Peyer's patch (tissue), 4 donors: ENCODE measurements around the gene ZNF236.

Experiments
- CTCF ChIP-seq, 6 experiments: fragments of 450-650 bp in 4 of 6; fragments of 200-600 bp in 2 of 6; sonication (generic) in 1 of 6; IDR thresholded peaks; one replicate each; pipeline ENCODE4 v1.5.1; 2017 to 2019; ENCODE audit warnings: antibody characterized with exemption in 6 of 6, mild to moderate bottlenecking in 3 of 6, moderate library complexity in 1 of 6
- POLR2A ChIP-seq, 2 donors: fragments of 450-650 bp; IDR thresholded peaks; one replicate each; pipeline ENCODE4 v1.5.1; 2017; ENCODE audit warnings: antibody characterized with exemption in 2 of 2, mild to moderate bottlenecking in 2 of 2, moderate library complexity in 2 of 2

DNA sequence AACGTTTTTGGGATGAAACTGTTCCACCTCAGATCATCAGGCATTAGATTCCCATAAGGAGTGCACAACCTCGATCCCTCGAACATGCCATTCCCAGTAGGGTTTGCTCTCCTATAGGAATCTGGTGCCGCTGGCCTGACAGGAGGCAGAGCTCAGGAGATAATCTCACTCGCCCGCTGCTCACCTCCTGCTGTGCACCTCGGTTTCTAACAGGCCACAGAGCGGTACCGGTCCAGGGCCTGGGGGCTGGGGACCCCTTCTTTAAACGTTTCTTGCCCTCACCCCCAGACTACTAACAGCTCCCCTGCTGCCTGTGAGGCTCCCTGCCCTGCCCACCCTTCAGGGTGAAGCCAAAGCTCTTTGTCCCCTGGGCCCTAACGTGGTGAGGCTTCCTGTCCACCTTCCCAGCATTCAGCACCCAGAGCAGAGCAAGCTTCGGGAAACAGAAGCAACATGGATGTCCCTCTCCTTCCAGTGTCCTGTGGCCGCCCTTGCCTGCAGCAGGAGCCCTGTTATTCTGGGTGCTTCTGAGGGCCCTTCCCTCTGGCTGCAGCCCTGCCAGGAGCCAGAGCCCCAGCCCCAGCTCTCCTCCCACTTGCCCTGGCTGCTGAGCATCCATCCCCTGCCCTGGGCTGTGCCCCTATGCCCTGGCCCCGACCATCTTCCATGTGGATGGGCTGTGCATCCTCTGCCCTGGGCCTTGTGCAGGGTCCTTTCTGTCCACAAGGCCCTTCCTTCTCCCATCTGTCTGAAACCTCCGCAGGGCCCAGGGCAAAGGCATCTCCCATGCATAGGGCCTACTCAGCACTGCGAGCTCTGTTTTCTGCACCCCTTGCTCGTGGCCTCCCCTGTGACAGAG is 170.1 kb downstream of the ZNF236 start:
- no peak for TF ChIP-seq POLR2A (IDR thresholded peaks at IDR 0.05)
- TF ChIP-seq CTCF (IDR thresholded peaks at IDR 0.05): no peak
